Hepatocyte (in vitro differentiated cells): ENCODE data around the gene STOM.

Source experiments
- EZH2 ChIP-seq: fragments of 200-600 bp; sonication (generic); IDR thresholded peaks from 2 replicates; pipeline ENCODE4 v1.6.1; 2016; ENCODE audit warnings: antibody characterized with exemption, mild to moderate bottlenecking, borderline replicate concordance
- EZH2phosphoT487 ChIP-seq: fragments of 200-600 bp; sonication (generic); IDR thresholded peaks from one replicate; pipeline ENCODE4 v1.6.1; 2018; ENCODE audit warnings: antibody characterized with exemption, mild to moderate bottlenecking, low read depth, moderate library complexity; ENCODE audit not compliant: unreplicated experiment, severe bottlenecking
- TF ChIP-seq, protein P1 (sequence below): fragments of 200-600 bp; sonication (generic); IDR thresholded peaks from 2 replicates; pipeline ENCODE4 v1.5.1; 2016; ENCODE audit warnings: antibody characterized with exemption, mild to moderate bottlenecking; ENCODE audit not compliant: poor library complexity

DNA sequence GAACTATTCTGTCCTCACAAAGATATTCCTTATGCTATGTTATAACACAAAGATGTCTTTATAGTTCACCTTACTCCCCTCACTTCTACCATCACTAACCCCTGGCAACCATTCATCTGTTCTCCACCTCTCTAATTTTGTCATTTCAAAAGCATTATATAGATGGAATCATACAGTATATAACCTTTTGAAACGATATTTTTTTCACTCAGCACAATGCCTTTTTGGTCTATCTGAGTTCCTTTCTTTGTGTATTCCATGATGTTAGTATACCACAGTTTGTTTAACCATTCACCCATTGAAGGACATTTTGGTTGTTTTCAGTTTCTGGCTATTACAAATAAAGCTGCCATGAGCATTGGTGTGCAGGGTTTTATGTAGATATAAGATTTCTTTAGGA is 35.8 kb upstream of the STOM start:
- TF ChIP-seq, protein P1, sequence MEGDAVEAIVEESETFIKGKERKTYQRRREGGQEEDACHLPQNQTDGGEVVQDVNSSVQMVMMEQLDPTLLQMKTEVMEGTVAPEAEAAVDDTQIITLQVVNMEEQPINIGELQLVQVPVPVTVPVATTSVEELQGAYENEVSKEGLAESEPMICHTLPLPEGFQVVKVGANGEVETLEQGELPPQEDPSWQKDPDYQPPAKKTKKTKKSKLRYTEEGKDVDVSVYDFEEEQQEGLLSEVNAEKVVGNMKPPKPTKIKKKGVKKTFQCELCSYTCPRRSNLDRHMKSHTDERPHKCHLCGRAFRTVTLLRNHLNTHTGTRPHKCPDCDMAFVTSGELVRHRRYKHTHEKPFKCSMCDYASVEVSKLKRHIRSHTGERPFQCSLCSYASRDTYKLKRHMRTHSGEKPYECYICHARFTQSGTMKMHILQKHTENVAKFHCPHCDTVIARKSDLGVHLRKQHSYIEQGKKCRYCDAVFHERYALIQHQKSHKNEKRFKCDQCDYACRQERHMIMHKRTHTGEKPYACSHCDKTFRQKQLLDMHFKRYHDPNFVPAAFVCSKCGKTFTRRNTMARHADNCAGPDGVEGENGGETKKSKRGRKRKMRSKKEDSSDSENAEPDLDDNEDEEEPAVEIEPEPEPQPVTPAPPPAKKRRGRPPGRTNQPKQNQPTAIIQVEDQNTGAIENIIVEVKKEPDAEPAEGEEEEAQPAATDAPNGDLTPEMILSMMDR: no peak
- no peak for TF ChIP-seq EZH2
- no peak for TF ChIP-seq EZH2phosphoT487
